Sigmoid colon (tissue), 7 donors: Measurements from ENCODE around the gene SYNPO. TPM values are rescaled to one million over a fixed set of nuclear protein-coding genes. Genes with fewer than 3 reads are reported as not detected.

Experiments
- DNase-seq: peaks from one replicate; pipeline ENCODE4 v3.0.0-alpha.2; 2019
- H3K27ac ChIP-seq, 4 donors: fragments of 200-600 bp; sonication (generic); one replicate each; pipeline ENCODE4 v1.5.1; 2016 to 2019; ENCODE audit warnings: mild to moderate bottlenecking in 1 of 4
- H3K27me3 ChIP-seq, 3 donors: fragments of 200-600 bp; sonication (generic); one replicate each; pipeline ENCODE4 v1.5.1; 2019; ENCODE audit warnings: mild to moderate bottlenecking in 1 of 3
- H3K36me3 ChIP-seq, 4 donors: fragments of 200-600 bp; sonication (generic); one replicate each; pipeline ENCODE4 v1.5.1; 2016 to 2019
- H3K4me1 ChIP-seq, 4 donors: fragments of 200-600 bp; sonication (generic); one replicate each; pipeline ENCODE4 v1.5.1; 2017 to 2019
- H3K4me3 ChIP-seq, 4 donors: fragments of 200-600 bp; sonication (generic); one replicate each; pipeline ENCODE4 v1.5.1; 2017 to 2019; ENCODE audit warnings: mild to moderate bottlenecking in 2 of 4, moderate library complexity in 1 of 4
- H3K9me3 ChIP-seq, 4 donors: fragments of 200-600 bp in 3 of 4; sonication (generic) in 3 of 4; one replicate each; pipeline versions ENCODE4 v1.5.1 to v1.6.1; 2013 to 2019
- EP300 ChIP-seq, 4 donors: sonication (generic); formaldehyde crosslinking; IDR thresholded peaks; one replicate each; pipeline ENCODE4 v1.6.1; 2017; ENCODE audit warnings: antibody characterized with exemption in 4 of 4
- POLR2A ChIP-seq, 2 donors: fragments of 450-650 bp; IDR thresholded peaks; one replicate each; pipeline ENCODE4 v1.6.1; 2016; ENCODE audit warnings: antibody characterized with exemption in 2 of 2, mild to moderate bottlenecking in 2 of 2, moderate library complexity in 2 of 2
- POLR2AphosphoS5 ChIP-seq, 4 donors: sonication (generic); formaldehyde crosslinking; IDR thresholded peaks; one replicate each; pipeline ENCODE4 v1.6.1; 2017; ENCODE audit warnings: antibody characterized with exemption in 4 of 4
- WGBS, 2 donors: extraction: QIAGEN DNeasy Blood & Tissue Kit; methylation state at CpG; one replicate each; pipeline ENCODE4 v1.1.7; 2013; 5-methylcytosine and 5-hydroxymethylcytosine counted together
- intact Hi-C: fragments of 100-400 bp; cut with DNase I; formaldehyde crosslinking; loops from one replicate; pipeline ENCODE4 v1.15.1; 2023
- polyA plus RNA-seq, 3 donors: library from polyadenylated mRNA; stranded (reverse); fragments of 200-250 nt; gene quantifications; one replicate each; pipeline ENCODE4 v1.2.3, GENCODE V29; 2013
- total RNA-seq, 4 donors: library from RNA; depleted of rRNA; stranded (reverse); fragments of >200 nt; gene quantifications; one replicate each; pipeline ENCODE4 v1.1.0, GENCODE V29; 2016
- TF ChIP-seq, protein P1 (sequence below), 4 experiments: fragments of 450-650 bp in 3 of 4; fragments of 200-600 bp in 1 of 4; IDR thresholded peaks; one replicate each; pipeline ENCODE4 v1.5.1; 2016 to 2019; ENCODE audit warnings: antibody characterized with exemption in 4 of 4, mild to moderate bottlenecking in 3 of 4, moderate library complexity in 2 of 4
- donor health status: healthy with polysubstance abuse.
- donor health status: Bipolar disorder and iron deficiency.
- donor health status: healthy.

The SYNPO gene
- total and polyA plus RNA-seq, 7 donors, result 7.1 to 30.1 (median 18.6) TPM

- H3K36me3 ChIP-seq, result no peaks in the 10 kb centered on the region
- peaks cover 0 to 30% (median 10%) of the 10 kb centered on the region in 3 donors for H3K27me3 ChIP-seq
- no peak overlapping the region for H3K4me3 ChIP-seq
- H3K27ac ChIP-seq, result no peak overlapping the region
- peaks cover 0 to 21% (median 20%) of the 10 kb centered on the region in 4 donors for H3K4me1 ChIP-seq
- no peak for DNase-seq
- no peaks in the 10 kb centered on the region for H3K9me3 ChIP-seq
- 90 to 93% methylated on average over 6 of the region's 6 CpGs for WGBS, 2 donors
- intact Hi-C loops, result no loop called here
- no peak for TF ChIP-seq POLR2AphosphoS5 (IDR thresholded peaks at IDR 0.05)
- TF ChIP-seq, protein P1, sequence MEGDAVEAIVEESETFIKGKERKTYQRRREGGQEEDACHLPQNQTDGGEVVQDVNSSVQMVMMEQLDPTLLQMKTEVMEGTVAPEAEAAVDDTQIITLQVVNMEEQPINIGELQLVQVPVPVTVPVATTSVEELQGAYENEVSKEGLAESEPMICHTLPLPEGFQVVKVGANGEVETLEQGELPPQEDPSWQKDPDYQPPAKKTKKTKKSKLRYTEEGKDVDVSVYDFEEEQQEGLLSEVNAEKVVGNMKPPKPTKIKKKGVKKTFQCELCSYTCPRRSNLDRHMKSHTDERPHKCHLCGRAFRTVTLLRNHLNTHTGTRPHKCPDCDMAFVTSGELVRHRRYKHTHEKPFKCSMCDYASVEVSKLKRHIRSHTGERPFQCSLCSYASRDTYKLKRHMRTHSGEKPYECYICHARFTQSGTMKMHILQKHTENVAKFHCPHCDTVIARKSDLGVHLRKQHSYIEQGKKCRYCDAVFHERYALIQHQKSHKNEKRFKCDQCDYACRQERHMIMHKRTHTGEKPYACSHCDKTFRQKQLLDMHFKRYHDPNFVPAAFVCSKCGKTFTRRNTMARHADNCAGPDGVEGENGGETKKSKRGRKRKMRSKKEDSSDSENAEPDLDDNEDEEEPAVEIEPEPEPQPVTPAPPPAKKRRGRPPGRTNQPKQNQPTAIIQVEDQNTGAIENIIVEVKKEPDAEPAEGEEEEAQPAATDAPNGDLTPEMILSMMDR (IDR thresholded peaks at IDR 0.05), result no peak
- no peak for TF ChIP-seq EP300 (IDR thresholded peaks at IDR 0.05)
- no peak for TF ChIP-seq POLR2A (IDR thresholded peaks at IDR 0.05)
These were observed 34.6 kb downstream of the SYNPO start for GRCh38 chr5:150675069-150675468.

DNA sequence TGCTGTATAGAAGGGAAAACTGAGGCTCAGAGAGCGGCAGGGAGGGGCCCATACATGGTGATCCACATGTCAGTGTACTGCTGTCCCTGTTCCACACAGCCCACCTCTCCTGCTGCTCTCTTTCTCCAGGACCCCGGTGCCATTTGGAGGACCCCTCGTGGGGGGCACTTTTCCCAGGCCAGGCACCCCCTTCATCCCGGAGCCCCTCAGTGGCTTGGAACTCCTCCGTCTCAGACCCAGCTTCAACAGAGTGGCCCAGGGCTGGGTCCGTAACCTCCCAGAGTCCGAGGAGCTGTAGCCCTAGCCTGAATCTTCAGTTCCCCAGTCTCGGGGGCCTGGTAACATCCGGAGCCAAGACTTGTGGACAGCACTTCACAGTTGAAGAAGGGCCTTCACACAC is 36.1 kb downstream of the SYNPO start:
- H3K9me3 ChIP-seq, result no peaks in the 10 kb centered on the region
- no peak for DNase-seq
- H3K4me3 ChIP-seq, result no peak overlapping the region
- H3K27ac ChIP-seq, result no peak overlapping the region
- H3K27me3 ChIP-seq, result peaks cover 0 to 17% (median 6%) of the 10 kb centered on the region in 3 donors
- intact Hi-C loops, result no loop called here
- H3K4me1 ChIP-seq, result peaks cover 0 to 18% (median 15%) of the 10 kb centered on the region in 4 donors
- no peaks in the 10 kb centered on the region for H3K36me3 ChIP-seq
- WGBS, 2 donors, result 92 to 94% methylated on average over 9 of the region's 9 CpGs
- TF ChIP-seq EP300 (IDR thresholded peaks at IDR 0.05) (no peak), POLR2A (IDR thresholded peaks at IDR 0.05) (no peak), POLR2AphosphoS5 (IDR thresholded peaks at IDR 0.05) (no peak)
- TF ChIP-seq, protein P1 (IDR thresholded peaks at IDR 0.05), result no peak

DNA sequence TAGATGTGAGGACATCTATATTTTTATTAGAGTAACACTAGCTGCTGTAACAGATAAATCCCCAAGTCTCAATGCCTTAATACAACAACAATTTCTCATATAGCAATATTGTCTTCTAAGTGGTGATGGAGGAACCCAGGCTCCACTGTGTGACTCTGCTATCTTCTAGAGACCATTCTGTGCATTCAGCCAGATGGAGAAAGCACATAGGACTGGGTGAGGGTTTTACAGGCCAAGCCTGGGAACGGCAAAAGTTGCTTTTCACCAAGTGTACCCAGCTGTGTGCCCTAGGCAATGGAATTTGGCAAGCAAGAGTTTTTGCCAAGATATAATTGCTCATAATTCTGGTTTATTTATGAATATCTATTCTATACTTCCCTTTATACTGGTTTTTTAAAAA is 48.7 kb downstream of the SYNPO start:
- H3K4me1 ChIP-seq, result no peaks in the 10 kb centered on the region
- peaks cover 17 to 51% (median 32%) of the 10 kb centered on the region in 4 donors for H3K36me3 ChIP-seq
- no peak for DNase-seq
- TF ChIP-seq EP300 (IDR thresholded peaks at IDR 0.05) (no peak), POLR2A (IDR thresholded peaks at IDR 0.05) (no peak), POLR2AphosphoS5 (IDR thresholded peaks at IDR 0.05) (no peak)
- TF ChIP-seq, protein P1 (IDR thresholded peaks at IDR 0.05), result no peak
- 71 to 86% methylated on average over 1 of the region's 1 CpG for WGBS, 2 donors
- H3K9me3 ChIP-seq, result no peaks in the 10 kb centered on the region
- no peak overlapping the region for H3K27ac ChIP-seq
- H3K4me3 ChIP-seq, result no peak overlapping the region
- no peaks in the 10 kb centered on the region for H3K27me3 ChIP-seq
- intact Hi-C loops, result no loop called here

DNA sequence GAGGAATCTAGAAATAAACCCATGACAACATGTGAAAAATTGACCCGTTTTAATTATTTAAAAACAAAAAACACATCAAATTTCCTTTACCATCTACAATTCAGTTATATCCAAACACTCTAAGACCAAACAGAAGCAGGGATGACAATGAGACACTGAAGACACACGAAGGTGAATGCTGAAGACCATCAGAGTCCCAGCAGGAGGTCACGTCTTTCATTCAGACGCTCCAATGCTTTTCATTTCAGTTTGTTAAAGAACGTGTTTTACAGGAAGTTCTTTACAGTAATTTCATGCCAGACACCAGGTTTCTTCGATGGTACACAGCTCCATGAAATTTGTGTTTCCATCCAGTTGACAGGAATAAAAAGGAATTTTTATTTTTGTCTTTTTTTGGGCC is 50.3 kb downstream of the SYNPO start:
- TF ChIP-seq POLR2A (IDR thresholded peaks at IDR 0.05), result no peak
- Histone ChIP-seq H3K4me1 (no peaks in the 10 kb centered on the region), H3K27me3 (no peaks in the 10 kb centered on the region), H3K4me3 (no peak overlapping the region), H3K36me3 (peaks cover 29 to 67% (median 48%) of the 10 kb centered on the region in 4 donors), H3K27ac (no peak overlapping the region), H3K9me3 (no peaks in the 10 kb centered on the region)
- intact Hi-C loops, result no loop called here
- DNase-seq, result no peak
- WGBS, 2 donors, result 79 to 85% methylated on average over 6 of the region's 6 CpGs

GRCh38 chr5:150692276-150692675 is 51.8 kb downstream of the SYNPO start:
- intact Hi-C loops, result no loop called here
- no peak for DNase-seq
- H3K36me3 ChIP-seq, result peaks cover 42 to 83% (median 63%) of the 10 kb centered on the region in 4 donors
- 91 to 92% methylated on average over 3 of the region's 3 CpGs for WGBS, 2 donors
- H3K9me3 ChIP-seq, result no peaks in the 10 kb centered on the region
- H3K27me3 ChIP-seq, result no peaks in the 10 kb centered on the region
- no peak overlapping the region for H3K27ac ChIP-seq
- TF ChIP-seq POLR2AphosphoS5 (IDR thresholded peaks at IDR 0.05), result no peak
- TF ChIP-seq, protein P1 (IDR thresholded peaks at IDR 0.05), result no peak
- no peaks in the 10 kb centered on the region for H3K4me1 ChIP-seq
- H3K4me3 ChIP-seq, result no peak overlapping the region
